Neuronal stem cell (in vitro differentiated cells): ENCODE data around the gene FAM181A.

Experiments
- DNase-seq: peaks from one replicate; pipeline ENCODE4 v3.0.0-alpha.2; 2013; ENCODE audit warnings: low spot score
- H2AFZ ChIP-seq: one replicate; pipeline ENCODE4 v1.6.1; 2013; ENCODE audit warnings: mild to moderate bottlenecking, low read length, inconsistent platforms
- H2AK5ac ChIP-seq: 2 replicates; pipeline ENCODE4 v1.6.1; 2013; ENCODE audit warnings: low read depth, mild to moderate bottlenecking, inconsistent platforms, low read length, moderate library complexity, mixed read lengths
- H2BK120ac ChIP-seq: 2 replicates; pipeline ENCODE4 v1.6.1; 2013; ENCODE audit warnings: low read depth, mild to moderate bottlenecking, inconsistent platforms, low read length, moderate library complexity, mixed read lengths
- H2BK12ac ChIP-seq: one replicate; pipeline ENCODE4 v1.6.1; 2013; ENCODE audit warnings: low read length, inconsistent platforms
- H2BK15ac ChIP-seq: 2 replicates; pipeline ENCODE4 v1.6.1; 2013; ENCODE audit warnings: mild to moderate bottlenecking, low read length, inconsistent platforms, mixed read lengths
- H2BK5ac ChIP-seq: one replicate; pipeline ENCODE4 v1.6.1; 2013; ENCODE audit warnings: inconsistent platforms, mild to moderate bottlenecking, low read length, moderate library complexity
- H3K14ac ChIP-seq: one replicate; pipeline ENCODE4 v1.6.1; 2013; ENCODE audit warnings: low read length, inconsistent platforms
- H3K18ac ChIP-seq: 2 replicates; pipeline ENCODE4 v1.6.1; 2013; ENCODE audit warnings: low read length, inconsistent platforms
- H3K23ac ChIP-seq: 2 replicates; pipeline ENCODE4 v1.6.1; 2013; ENCODE audit warnings: low read depth, mild to moderate bottlenecking, mixed read lengths, low read length, inconsistent platforms; ENCODE audit not compliant: poor library complexity
- H3K27ac ChIP-seq: replicated peaks from 3 replicates; pipeline ENCODE4 v1.5.1; 2013; ENCODE audit warnings: low read length, inconsistent platforms
- H3K27me3 ChIP-seq, 3 experiments: 2 replicates each; pipeline ENCODE4 v1.6.1; 2013; ENCODE audit warnings: low read length in 3 of 3, mild to moderate bottlenecking in 2 of 3, inconsistent platforms in 1 of 3, low read depth in 1 of 3, mixed read lengths in 1 of 3, moderate library complexity in 1 of 3; ENCODE audit not compliant: control insufficient read depth in 3 of 3, insufficient read depth in 3 of 3
- H3K36me3 ChIP-seq, 2 donors: replicated peaks in 1 of 2; 2 replicates each; pipeline ENCODE4 v1.6.1; 2013; ENCODE audit warnings: low read length in 2 of 2; ENCODE audit not compliant: control insufficient read depth in 2 of 2, insufficient read depth in 2 of 2
- H3K4ac ChIP-seq: 2 replicates; pipeline ENCODE4 v1.6.1; 2013; ENCODE audit warnings: inconsistent platforms, mild to moderate bottlenecking, low read length, moderate library complexity
- H3K4me1 ChIP-seq, 2 donors: 1 replicate in 1 of 2; 2 replicates in 1 of 2; pipeline ENCODE4 v1.6.1; 2013; ENCODE audit warnings: low read length in 2 of 2, low read depth in 1 of 2; ENCODE audit not compliant: control insufficient read depth in 2 of 2, insufficient read depth in 1 of 2
- H3K4me2 ChIP-seq: one replicate; pipeline ENCODE4 v1.6.1; 2013; ENCODE audit warnings: mild to moderate bottlenecking, low read length, inconsistent platforms; ENCODE audit not compliant: insufficient read depth, poor library complexity, severe bottlenecking
- H3K4me3 ChIP-seq, 2 donors: 2 replicates each; pipeline ENCODE4 v1.5.1; 2013; ENCODE audit warnings: low read length in 2 of 2, mild to moderate bottlenecking in 2 of 2, inconsistent platforms in 1 of 2, moderate library complexity in 1 of 2
- H3K79me1 ChIP-seq: one replicate; pipeline ENCODE4 v1.6.1; 2013; ENCODE audit warnings: low read depth, mild to moderate bottlenecking, inconsistent platforms, low read length, moderate library complexity
- H3K9ac ChIP-seq: one replicate; pipeline ENCODE4 v1.6.1; 2013; ENCODE audit warnings: mild to moderate bottlenecking, low read depth, low read length, inconsistent platforms; ENCODE audit not compliant: poor library complexity
- H3K9me3 ChIP-seq, 2 donors: replicated peaks in 1 of 2; 2 replicates each; pipeline versions ENCODE3 to v1.6.1; 2013; ENCODE audit warnings: low read length in 2 of 2, mild to moderate bottlenecking in 2 of 2, inconsistent platforms in 1 of 2, low read depth in 1 of 2, mixed read lengths in 1 of 2, moderate library complexity in 1 of 2; ENCODE audit not compliant: control insufficient read depth in 2 of 2, insufficient read depth in 1 of 2
- H4K8ac ChIP-seq: one replicate; pipeline ENCODE4 v1.6.1; 2013; ENCODE audit warnings: low read depth, mild to moderate bottlenecking, inconsistent platforms, low read length, moderate library complexity
- H4K91ac ChIP-seq: one replicate; pipeline ENCODE4 v1.6.1; 2013; ENCODE audit warnings: low read length, low read depth, mild to moderate bottlenecking, inconsistent platforms; ENCODE audit not compliant: poor library complexity
- WGBS, 2 donors: extraction: QIAGEN DNeasy Blood & Tissue Kit; methylation state at CpG; one replicate each; pipeline ENCODE4 v1.1.7; 2013; ENCODE audit warnings: missing lambda C conversion rate in 2 of 2, mixed read lengths in 1 of 2; ENCODE audit not compliant: insufficient read length in 2 of 2, insufficient replicate concordance in 1 of 2; ENCODE audit errors: extremely low coverage in 2 of 2; 5-methylcytosine and 5-hydroxymethylcytosine counted together

FAM181A gene

GRCh38 chr14:93891756-93892504 is 35.2 kb upstream of the FAM181A start:
- Histone ChIP-seq H2BK12ac (no peak overlapping the region), H3K36me3 (no peaks in the 10 kb centered on the region), H3K18ac (no peak overlapping the region), H4K8ac (no peak overlapping the region), H3K14ac (no peak overlapping the region), H4K91ac (no peak overlapping the region), H3K9ac (no peak overlapping the region), H3K27me3 (peaks cover 0 to 31% (median 0%) of the 10 kb centered on the region in 3 experiments), H2AFZ (no peak overlapping the region), H3K79me1 (no peaks in the 10 kb centered on the region), H3K23ac (no peak overlapping the region), H2BK15ac (no peak overlapping the region), H3K4me2 (no peak overlapping the region), H3K4ac (no peak overlapping the region), H2AK5ac (no peak overlapping the region), H3K9me3 (no peaks in the 10 kb centered on the region), H3K27ac (no peak overlapping the region), H2BK120ac (no peak overlapping the region), H3K4me1 (peaks cover 10 to 18% of the 10 kb centered on the region in 2 donors), H3K4me3 (no peak overlapping the region), H2BK5ac (no peak overlapping the region)
- no CpG with 5 or more reads among the region's 15 CpGs for WGBS, 2 donors
- DNase-seq, result no peak

GRCh38 chr14:93892505-93892839 is 34.7 kb upstream of the FAM181A start:
- Histone ChIP-seq H2BK12ac (no peak overlapping the region), H2BK120ac (no peak overlapping the region), H2BK15ac (no peak overlapping the region), H4K8ac (no peak overlapping the region), H3K4me3 (no peak overlapping the region), H3K4me2 (no peak overlapping the region), H3K18ac (peak overlapping the region; percentile 12), H2AFZ (peak overlapping the region; percentile 72), H3K4me1 (peaks cover 10 to 18% of the 10 kb centered on the region in 2 donors), H3K9ac (no peak overlapping the region), H2BK5ac (no peak overlapping the region), H3K23ac (no peak overlapping the region), H3K4ac (no peak overlapping the region), H3K79me1 (no peaks in the 10 kb centered on the region), H3K27ac (no peak overlapping the region), H3K27me3 (peaks cover 0 to 31% (median 0%) of the 10 kb centered on the region in 3 experiments), H4K91ac (no peak overlapping the region), H3K14ac (no peak overlapping the region), H2AK5ac (no peak overlapping the region), H3K36me3 (no peaks in the 10 kb centered on the region), H3K9me3 (no peaks in the 10 kb centered on the region)
- no CpG with 5 or more reads among the region's 5 CpGs for WGBS, 2 donors
- no peak for DNase-seq

GRCh38 chr14:93892923-93893558 is 34.1 kb upstream of the FAM181A start:
- peaks cover 0 to 31% (median 0%) of the 10 kb centered on the region in 3 experiments for H3K27me3 ChIP-seq

GRCh38 chr14:93893661-93894261 is 33.4 kb upstream of the FAM181A start:
- no CpG with 5 or more reads among the region's 12 CpGs for WGBS, 2 donors
- peak overlapping the region; percentile 72 for H2AFZ ChIP-seq
- peaks cover 0 to 30% (median 0%) of the 10 kb centered on the region in 3 experiments for H3K27me3 ChIP-seq
- no peak overlapping the region for H3K4me3 ChIP-seq
- no peaks in the 10 kb centered on the region for H3K36me3 ChIP-seq
- no peak overlapping the region for H3K9ac ChIP-seq
- H3K4ac ChIP-seq, result no peak overlapping the region
- no peak overlapping the region for H3K14ac ChIP-seq
- DNase-seq, result peak; percentile 50
- H3K4me1 ChIP-seq, result peaks cover 14 to 18% of the 10 kb centered on the region in 2 donors
- H4K91ac ChIP-seq, result no peak overlapping the region
- no peak overlapping the region for H4K8ac ChIP-seq
- no peaks in the 10 kb centered on the region for H3K79me1 ChIP-seq
- no peaks in the 10 kb centered on the region for H3K9me3 ChIP-seq
- H3K18ac ChIP-seq, result peak overlapping the region; percentile 32
- no peak overlapping the region for H2BK12ac ChIP-seq
- peak overlapping the region; percentile 53 for H3K27ac ChIP-seq
- no peak overlapping the region for H2BK15ac ChIP-seq
- no peak overlapping the region for H2BK120ac ChIP-seq
- H2BK5ac ChIP-seq, result no peak overlapping the region
- H3K4me2 ChIP-seq, result no peak overlapping the region
- no peak overlapping the region for H3K23ac ChIP-seq
- H2AK5ac ChIP-seq, result no peak overlapping the region

More at GRCh38 chr14:93892923-93893558, 34.1 kb upstream of the FAM181A start:
- Histone ChIP-seq H3K9me3 (no peaks in the 10 kb centered on the region), H3K79me1 (no peaks in the 10 kb centered on the region), H3K27ac (no peak overlapping the region), H3K4ac (no peak overlapping the region), H3K4me1 (peaks cover 10 to 18% of the 10 kb centered on the region in 2 donors), H3K9ac (no peak overlapping the region), H3K23ac (no peak overlapping the region), H2BK120ac (no peak overlapping the region), H2BK12ac (no peak overlapping the region), H4K91ac (no peak overlapping the region), H3K4me3 (no peak overlapping the region), H3K36me3 (no peaks in the 10 kb centered on the region), H3K4me2 (no peak overlapping the region), H3K14ac (no peak overlapping the region), H3K18ac (peak overlapping the region; percentile 32), H4K8ac (no peak overlapping the region), H2AFZ (peak overlapping the region; percentile 72), H2BK15ac (no peak overlapping the region), H2AK5ac (no peak overlapping the region), H2BK5ac (no peak overlapping the region)
- DNase-seq, result peak; percentile 78
- whole genome bisulfite sequencing, 2 donors, result no CpG with 5 or more reads among the region's 13 CpGs
